Non-pigmented ciliary epithelial cell (primary cell): ENCODE measurements around the gene CHSY3.

Experiments used
- DNase-seq: peaks from one replicate; pipeline ENCODE4 v3.0.0-alpha.2; 2010; ENCODE audit warnings: low read depth

Gene CHSY3

DNA sequence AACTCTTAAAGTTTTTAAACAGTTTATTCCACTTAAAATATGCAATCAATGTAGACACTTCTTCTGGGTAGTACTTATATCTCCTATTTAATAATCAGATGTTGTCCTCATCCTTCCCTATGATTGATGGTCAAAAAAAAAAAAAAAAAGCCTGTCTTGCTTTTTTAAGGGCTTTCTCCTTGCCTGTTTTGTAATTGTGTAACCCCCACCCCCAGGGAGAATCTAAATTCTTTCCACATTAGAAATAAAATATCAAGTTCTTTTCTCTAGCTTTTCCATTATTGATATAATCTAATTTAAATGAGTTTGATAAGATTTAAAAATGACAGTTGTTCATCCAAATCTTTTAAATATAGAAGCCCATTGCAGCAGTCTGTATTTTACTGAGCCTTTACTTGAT is 119.7 kb downstream of the CHSY3 start:
- DNase-seq, result no peak

DNA sequence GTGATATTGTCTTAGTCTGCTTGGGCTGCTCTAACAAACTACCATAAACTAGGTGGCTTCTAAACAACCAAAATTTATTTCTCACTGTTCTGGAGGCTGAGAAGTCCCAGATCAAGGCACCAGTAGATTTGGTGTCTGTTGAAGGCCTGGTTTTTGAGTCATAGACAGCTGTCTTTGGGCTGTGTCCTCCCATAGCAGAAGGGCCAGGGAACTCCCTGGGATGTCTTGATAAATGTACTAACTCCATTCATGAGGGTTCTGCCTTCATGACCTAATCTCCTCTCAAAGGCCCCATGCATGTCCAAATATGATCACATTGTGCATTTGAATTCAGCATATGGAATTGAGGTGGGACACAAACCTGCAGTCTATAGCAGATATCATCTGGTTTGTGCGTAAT is 121.2 kb downstream of the CHSY3 start:
- DNase-seq, result no peak

DNA sequence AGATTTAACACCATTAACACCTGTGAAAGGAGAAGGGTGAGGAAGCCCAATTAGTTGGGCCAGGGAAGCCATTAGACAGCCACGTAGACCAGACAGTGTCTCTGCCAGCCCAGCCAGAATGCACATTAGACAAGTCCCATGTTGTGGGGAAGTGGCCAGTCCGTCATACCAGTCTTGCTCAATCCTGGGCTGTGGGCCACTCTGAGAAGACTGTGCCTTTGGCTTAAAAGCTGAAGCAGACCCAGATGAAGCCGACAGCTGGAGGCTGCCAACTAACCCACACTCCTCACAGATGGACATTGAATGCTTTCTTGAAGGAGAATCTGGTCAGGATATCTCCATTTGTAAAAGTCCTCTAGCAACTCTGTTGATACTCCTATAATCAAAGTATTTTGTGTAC is 128.5 kb downstream of the CHSY3 start:
- no peak for DNase-seq

DNA sequence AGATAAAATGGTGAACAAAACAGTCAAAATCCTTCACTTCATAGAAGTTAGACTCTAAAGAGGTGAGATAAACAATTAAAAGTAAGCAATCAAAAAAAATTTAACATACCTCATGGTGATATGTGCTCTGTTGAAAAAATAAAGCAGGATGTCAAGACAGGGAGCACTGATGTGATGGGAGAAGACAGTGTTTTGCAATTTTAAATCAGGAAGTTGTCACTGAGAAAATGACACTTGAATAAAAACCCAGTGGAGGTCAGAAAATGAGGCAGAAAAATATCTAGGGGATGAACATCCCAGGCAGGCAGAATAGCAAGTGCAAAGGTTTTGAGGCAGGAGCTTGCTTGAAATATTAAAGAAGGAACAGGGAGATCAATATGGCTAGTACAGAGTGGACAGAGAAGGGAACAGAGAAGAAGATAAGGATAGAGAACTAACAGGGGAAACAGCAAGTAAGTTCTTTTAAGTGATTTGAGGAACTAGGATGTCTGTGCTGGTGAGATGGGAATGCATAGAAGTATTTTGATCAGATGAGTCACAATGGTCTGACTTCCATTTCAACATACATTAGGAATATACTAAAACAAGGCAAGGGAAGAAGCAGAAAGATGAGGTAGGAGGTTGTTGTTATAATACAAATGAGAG is 130.4 kb downstream of the CHSY3 start:
- DNase-seq, result peak; percentile 17

DNA sequence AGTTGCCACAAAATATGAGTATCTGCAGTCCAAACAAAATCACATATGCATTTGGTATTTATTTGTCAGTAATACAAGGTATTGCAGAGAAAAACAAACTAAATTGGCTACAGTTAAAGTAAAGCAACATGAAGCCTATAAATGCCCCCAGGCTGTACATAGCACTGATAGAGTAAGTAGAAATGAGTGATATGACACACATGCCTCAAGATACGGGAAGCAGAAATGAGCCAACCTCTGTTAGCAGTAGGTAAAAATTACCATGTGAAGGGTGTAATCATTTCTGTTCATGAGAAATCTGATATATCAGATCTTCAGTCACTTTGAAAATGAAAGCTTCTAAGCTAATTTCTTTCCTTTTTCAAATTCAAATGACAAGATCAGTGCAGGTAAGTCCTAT is 131.1 kb downstream of the CHSY3 start:
- DNase-seq, result no peak

DNA sequence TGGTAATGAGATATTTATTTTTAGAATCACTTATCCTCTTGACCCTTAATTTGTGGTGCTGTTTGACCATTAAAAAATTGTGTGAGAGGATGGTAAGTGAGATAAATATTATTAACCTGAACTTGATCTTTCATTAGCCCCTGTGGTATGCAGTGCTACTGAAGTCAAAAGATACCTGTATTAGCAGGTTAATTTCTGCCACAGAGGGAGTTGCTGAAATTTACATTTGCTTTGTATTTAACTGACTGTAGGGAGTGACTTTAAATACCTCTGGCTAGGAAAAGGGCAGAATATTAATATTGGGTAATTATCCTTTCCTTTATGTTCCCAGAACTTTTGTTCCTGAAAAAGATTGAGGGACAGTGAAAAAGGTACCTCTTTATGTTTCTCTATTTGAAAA is 133.6 kb downstream of the CHSY3 start:
- DNase-seq, result no peak

DNA sequence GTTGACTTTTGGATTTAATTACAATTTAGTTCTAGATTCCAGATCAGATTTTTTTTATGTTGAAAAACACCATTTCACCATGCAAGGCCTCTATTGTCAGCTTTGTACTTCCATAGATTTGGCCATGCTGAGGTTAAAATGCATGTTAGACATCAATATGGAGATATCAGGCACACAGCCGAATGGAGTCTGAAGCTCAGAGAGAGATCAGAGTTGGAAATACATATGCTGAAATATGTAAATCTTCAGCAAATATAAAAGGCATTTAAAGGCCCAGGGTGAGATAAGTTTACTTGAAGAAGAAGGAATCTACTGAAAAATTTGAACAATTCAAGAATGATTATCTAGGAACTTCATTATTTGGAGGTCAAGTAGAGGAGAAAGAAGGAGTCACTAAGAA is 139.6 kb downstream of the CHSY3 start:
- DNase-seq, result no peak

DNA sequence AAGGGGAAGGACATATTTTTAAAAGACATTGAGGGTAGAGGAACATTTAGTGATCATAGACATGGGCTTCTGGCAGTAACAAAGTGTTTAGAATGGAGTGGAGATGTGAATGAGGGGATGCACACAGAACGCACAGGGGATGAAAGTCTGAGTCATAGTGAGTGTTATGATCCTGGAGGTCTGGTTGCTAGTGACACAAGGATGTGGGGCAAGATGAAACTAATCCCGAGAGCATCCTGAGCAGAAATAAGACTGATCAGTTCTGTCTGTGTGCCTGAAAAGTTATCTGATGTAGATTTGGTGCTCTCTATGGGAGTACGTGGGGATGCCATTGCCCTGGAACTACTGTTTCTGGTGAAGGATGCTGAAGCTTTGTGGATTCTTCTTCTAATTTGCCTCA is 141.1 kb downstream of the CHSY3 start:
- DNase-seq, result no peak

DNA sequence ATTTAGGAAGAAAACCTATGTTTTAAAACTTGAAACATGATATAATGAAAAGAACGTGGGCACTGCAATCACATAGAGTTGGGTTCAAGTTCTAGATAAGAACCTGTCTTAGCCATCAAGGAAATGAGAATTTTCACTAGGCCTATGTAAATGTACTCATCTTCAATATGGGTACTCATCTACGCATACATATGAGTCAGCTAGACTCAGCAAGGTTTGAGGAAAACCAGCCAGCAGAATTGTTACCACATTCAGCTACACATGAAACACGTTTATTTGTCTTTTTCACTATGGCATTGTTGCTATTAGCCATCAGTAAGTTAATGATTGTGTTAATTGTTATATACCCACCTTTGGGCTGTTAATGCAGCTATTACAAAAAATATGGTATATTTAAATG is 146.3 kb downstream of the CHSY3 start:
- DNase-seq, result no peak

DNA sequence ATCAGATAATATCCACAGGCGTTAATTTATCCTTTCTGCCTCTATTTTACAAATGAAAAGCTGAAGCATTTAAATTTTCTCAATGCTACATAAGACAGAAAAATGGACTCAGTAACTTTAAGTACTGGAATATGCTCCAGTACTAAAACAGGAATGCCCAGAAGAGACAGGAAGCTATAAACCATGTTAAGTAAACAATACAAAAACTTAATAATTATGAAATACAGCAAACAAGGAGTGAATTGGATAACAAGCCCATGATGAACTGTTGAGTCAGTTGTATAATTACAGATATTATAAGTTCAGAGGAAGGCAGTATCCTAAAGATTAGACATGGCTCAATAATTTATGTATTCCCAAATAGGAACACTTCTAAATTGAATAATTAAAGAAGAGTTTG is 148.5 kb downstream of the CHSY3 start:
- no peak for DNase-seq

DNA sequence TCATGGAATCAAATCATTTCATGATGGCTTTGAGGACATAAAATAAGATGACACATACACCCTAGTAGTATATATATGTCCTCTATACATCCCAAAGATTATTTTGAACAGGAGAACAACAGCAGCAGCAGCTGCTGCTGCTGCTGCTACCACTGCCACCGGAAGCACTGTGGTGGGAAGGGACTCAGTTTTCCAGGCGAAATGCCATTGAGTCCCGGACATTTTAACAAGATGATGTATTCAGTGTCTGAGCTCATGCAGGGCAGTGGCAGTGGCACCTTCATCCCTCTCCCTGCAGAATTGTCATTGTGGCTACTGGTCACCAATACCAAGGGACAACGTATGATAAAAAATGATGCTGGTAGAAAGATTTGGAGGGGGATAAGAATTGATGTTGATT is 151.3 kb downstream of the CHSY3 start:
- DNase-seq, result no peak

DNA sequence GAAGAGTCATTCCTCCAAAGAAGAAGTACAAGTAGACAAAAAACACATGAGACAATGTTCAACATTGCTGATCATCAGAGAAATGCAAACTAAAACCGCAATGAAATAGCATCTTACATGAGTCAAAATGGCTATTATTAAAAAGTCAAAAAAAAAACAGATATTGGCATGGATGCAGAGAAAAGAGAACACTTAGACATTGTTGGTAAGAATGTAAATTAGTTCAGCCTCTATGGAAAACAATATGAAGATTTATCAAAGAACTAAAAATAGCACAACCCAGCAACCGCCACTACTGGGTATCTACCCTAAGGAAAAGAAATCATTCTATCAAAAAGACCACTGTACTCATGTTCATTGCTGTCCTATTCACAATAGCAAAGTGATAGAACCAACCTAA is 157.5 kb downstream of the CHSY3 start:
- no peak for DNase-seq

DNA sequence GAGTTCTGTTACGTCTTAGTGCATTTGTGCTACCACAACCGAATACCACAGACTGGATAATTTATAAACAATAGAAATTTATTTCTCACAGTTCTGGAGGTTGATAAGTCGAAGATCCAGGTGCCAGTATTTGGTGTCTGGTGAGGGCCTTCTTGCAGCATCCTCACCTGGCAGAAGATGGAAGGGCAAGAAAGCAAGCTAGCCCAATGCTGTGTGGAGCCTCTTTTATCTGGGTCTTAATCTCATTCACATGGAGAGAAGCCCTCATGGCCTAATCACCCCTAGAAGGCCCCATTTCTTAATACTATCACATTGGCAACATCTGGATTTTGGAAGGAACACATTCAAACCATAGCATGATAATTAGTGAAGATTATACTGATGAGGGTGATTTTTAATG is 159.3 kb downstream of the CHSY3 start:
- no peak for DNase-seq

DNA sequence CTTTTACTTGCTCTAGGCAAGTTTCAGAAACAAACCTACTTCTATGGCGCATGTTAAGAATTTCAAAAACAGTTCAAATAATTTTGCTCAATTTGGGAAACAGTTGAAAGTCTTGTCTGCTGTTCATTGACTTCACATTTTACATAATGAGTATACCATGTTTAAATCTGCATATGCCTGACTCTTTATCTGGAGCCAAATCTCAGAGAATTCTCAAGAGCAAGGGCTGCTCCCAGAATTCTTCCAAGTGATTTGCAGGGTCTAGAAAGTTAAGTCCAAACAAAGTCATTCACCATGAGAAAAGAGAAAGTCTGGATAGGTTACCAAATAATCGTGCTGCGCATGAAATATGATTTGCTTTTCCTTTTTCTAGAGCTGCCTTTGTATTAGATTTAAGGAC is 160.2 kb downstream of the CHSY3 start:
- no peak for DNase-seq

DNA sequence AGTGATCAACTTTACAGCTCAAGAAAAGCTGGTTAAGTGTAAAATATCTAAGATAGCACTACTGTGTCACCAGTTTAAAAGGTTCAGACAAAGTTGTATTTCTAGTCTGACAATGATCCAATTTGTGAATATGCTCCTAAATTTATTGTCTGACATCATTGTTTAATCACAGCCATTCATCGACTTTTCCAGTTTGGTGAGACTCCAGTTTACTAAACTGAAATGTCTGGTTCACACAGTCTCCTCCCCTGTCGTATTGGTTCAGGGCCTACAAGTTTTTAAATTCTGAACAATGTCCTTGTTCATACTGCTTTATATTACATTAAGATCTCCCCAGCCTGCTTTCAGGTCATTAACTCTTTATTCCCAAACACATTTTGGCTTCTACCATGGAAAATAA is 161.4 kb downstream of the CHSY3 start:
- no peak for DNase-seq

DNA sequence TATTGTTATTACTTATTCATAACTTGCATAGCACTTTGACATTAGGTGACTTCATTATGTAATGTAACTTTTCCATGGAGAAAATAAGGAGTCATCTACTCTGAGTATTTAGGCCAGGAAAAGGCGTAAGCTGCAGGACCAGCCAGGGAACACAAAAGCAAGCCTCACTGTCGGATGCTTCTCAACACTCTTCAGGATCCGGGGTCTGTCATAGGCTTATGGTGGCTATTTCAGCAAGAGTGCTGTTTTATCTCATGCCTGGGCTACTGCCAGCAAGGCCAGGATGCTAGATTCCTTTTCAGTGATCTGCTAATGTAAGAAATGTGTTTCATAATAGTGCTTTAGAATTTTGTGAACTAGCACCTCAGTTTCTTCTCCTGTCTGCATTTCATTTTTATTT is 162.4 kb downstream of the CHSY3 start:
- DNase-seq, result no peak

DNA sequence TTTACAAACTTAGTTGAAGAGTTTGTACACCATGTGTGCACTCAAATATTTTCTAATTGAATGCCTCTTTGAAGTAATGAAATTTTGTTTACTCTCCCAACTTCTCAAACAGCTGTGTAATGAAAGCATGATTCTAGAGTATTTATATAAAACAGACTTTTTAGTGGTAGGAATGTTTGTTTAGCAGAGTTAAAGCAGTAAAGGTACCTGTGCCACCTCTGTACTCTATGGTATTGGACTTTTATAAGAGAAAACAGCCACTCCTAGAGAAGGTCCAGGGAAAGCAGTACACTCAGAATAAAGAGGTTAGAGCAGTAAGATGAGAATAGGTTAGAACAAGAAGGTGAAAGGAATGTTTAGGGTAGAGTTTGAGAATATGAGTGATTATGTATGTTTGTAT is 163.1 kb downstream of the CHSY3 start:
- DNase-seq, result no peak

DNA sequence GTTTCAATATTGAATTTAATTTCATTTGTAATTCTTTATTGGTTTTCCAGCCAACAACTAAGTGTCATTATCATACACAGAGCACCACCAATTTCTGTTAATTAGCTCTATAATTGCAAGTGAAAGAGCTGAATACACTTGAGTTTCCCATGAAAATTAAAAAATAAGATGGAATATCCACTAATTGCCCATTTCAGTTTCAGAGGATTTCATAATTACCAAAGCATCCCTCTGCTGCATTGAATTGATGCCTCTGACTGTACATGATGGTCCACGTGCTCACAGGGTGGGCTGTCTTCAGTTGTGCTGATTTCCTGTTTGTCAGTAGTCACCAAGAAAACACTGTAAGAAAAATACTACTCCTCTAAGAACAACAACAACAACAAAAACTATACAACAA is 163.8 kb downstream of the CHSY3 start:
- no peak for DNase-seq

DNA sequence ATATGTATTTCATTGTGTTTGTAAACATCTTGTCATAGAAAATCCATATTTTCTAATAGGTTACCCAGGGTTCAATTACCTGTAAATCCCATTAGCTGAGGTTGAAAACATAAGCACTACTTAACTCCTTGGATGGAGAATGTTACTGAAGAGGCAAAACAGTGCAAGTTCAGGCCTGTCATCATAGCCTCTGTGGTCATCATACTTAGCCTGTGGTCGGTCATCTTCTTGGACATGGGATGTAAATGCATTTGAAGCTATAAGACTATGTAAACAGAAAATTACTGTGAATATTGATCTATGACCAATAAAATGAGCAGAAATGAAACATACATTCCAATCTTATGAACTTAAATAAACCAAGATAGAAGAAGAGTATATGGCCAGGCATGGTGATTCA is 164.7 kb downstream of the CHSY3 start:
- DNase-seq, result no peak

DNA sequence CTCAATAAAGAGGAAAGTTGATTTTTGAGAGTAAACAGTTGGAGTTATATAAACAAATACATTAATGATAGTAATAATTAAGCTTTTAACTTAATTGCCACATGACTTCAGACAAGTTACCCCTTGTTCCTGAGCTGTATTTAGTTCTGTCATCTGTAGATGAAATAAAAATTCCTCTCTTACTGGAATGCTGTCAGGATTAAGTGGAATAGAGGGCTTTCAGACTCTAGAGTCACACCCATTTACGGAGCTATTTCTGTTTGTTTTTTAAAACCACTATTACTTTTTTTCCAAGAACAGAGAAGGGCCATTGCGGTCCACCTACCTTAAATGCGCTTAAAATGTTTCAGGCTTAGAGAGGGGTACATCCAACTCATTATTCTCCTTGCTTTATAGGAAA is 170.6 kb downstream of the CHSY3 start:
- no peak for DNase-seq

DNA sequence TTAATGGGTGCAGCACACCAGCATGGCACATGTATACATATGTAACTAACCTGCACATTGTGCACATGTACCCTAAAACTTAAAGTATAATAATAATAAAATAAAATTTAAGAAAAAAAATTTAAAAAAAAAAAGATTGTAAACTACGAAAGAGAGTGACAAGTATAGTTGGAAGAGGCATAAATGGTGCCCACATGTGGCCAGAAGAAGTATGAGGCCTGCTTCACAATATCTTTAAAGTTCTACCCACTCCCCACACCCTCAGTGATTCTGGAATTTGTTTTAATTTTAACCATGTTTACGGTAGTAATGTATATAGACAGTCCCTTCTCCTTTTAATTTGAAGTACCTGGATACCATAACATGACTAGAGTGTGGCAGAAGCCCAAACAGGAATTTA is 172.7 kb downstream of the CHSY3 start:
- no peak for DNase-seq

DNA sequence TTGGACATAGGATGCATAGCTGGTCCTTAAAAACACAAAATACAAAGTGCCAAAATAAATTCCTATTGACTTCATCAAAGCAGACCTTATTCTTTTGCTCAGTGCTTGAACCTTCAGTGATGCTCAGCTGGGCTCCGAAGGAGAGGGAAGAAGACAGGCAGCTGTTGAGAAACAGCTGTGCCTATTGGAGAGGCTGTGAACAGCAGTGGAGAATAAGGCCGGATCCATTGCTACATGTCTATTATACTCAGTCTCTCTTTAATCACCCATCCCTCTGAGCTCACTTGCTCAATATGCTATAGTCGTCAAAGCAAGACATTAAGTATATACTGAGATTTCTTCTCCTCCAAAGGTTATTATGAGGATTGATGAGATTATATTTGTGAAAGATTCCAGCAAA is 174.4 kb downstream of the CHSY3 start:
- DNase-seq, result no peak

DNA sequence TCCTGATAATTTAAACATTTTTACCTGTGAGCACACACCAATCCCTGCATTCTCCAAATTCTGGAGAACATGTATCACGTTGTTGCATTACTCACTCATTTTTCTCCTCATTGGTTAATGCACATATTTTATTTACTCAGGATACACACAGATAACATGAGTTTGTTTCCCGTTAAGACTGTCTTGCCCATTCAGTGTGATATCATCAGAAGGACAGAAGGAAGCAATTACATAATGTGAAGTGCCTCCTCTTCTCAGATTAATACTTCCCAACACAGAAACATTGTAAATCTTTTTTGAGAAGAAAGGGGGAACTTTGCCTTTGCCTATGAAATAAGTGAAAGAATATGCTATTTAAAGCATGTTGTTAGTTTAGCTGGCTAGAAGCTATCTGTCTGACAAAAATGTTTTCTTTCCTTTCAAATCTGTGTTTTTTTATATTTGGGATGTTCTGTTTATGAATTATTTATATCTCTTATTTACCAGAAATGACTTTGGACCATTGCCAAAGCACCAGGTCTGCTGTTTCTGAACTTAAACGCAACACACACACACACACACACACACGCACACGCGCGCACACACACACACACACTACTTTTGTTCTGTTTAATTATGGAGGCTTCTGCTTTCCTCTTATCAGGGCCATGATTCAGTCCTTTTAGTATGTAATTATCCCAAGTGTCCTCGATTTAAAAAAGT is 186.5 kb downstream of the CHSY3 start:
- DNase-seq, result no peak

DNA sequence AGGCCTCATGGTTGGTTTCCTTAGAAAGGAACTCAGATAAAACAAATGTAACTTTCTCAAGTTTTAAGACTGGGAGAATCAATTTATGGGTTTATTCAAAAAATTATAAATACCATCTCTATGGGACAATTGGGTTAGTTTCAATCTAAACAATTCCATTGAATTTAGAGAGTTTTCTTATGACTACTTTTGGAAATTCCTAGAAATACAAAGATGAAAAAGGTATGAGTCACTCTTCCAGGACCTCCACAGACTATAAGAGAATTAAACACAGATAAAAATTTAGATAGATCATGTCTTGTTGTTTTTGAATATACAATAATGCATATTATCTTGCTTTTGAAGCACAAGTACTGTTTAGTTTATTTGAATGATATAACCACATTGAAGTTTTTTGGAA is 188.7 kb downstream of the CHSY3 start:
- DNase-seq, result no peak
